Spleen (tissue), 7 donors: ENCODE results near the gene KDM4D.

Source experiments
- POLR2A ChIP-seq, 3 donors: fragments of 450-650 bp; IDR thresholded peaks; one replicate each; pipeline ENCODE4 v1.5.1; 2017; ENCODE audit warnings: antibody characterized with exemption in 3 of 3, mild to moderate bottlenecking in 1 of 3
- TF ChIP-seq, protein P1 (sequence below), 11 experiments: fragments of 200-600 bp in 7 of 11; fragments of 450-650 bp in 4 of 11; sonication (generic) in 4 of 11; IDR thresholded peaks in 8 of 11; conservative IDR thresholded peaks in 3 of 11; 1 replicate in 7 of 11; 2 replicates in 4 of 11; pipeline versions ENCODE4 v1.4.0 to v1.8.0; 2016 to 2021; ENCODE audit warnings: antibody characterized with exemption in 11 of 11, inconsistent platforms in 4 of 11, mild to moderate bottlenecking in 1 of 11
- donor health status: DM: no; HTN: no; CAD: no; lungs with moderate emphysema.
- donor health status: DM: no; HTN: no; CAD: no.
- donor health status: DM: no; HTN: no; CAD: no.

DNA sequence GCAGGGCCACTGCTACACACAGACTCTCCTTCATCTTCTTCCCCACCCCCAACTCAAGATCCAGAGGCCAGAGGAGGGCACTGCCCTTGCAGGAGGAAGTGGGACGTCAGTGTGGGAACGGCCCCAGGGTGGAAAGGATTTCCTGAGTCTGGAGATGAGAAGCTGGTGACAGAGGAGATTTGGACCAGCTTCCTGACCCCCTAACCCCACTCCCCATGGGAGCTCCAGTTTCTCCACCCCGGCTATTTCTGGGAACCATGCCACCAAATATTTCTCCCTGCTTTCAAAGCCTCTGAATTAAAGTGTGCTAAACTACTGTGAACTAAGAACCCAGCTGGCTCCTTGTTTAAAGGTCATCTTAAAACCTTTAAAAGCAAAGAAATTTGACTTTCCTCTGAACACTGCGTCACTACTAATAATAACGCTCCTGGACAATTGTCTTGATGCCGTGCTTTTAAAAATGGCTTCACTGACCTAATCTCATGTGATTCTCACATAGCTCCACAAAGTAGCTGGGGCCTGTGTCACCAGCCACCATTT is 46.7 kb upstream of the KDM4D start:
- TF ChIP-seq, protein P1, sequence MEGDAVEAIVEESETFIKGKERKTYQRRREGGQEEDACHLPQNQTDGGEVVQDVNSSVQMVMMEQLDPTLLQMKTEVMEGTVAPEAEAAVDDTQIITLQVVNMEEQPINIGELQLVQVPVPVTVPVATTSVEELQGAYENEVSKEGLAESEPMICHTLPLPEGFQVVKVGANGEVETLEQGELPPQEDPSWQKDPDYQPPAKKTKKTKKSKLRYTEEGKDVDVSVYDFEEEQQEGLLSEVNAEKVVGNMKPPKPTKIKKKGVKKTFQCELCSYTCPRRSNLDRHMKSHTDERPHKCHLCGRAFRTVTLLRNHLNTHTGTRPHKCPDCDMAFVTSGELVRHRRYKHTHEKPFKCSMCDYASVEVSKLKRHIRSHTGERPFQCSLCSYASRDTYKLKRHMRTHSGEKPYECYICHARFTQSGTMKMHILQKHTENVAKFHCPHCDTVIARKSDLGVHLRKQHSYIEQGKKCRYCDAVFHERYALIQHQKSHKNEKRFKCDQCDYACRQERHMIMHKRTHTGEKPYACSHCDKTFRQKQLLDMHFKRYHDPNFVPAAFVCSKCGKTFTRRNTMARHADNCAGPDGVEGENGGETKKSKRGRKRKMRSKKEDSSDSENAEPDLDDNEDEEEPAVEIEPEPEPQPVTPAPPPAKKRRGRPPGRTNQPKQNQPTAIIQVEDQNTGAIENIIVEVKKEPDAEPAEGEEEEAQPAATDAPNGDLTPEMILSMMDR (IDR thresholded peaks at IDR 0.05 in 8 of 11, conservative IDR thresholded peaks at IDR 0.05 in 3 of 11) = no peak
- TF ChIP-seq POLR2A (IDR thresholded peaks at IDR 0.05) = no peak
